ENCODE data around the gene TMEM205.

The TMEM205 gene

DNA sequence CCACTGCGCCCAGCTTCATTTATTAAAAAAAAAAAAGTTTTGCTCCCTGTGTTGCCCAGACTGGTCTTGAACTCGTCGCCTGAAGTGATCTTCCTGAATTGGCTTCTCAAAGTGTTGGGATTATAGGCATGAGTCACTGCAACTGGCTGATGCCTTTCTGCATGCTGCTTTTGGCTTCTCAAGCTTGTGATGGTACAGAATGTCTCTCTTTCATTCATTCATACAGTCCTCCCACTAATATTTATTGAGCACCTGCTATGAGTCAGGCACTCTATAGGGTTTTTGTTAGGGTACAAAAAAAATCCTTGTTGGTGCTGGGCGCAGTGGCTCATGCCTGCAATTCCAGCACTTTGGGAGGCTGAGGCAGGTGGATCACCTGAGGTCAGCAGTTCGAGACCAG lies 41.1 kb downstream of the TMEM205 start:
- DNase-seq (ENCODE audit: low read depth in 2 of 2, low spot score in 1 of 2) = no peak

DNA sequence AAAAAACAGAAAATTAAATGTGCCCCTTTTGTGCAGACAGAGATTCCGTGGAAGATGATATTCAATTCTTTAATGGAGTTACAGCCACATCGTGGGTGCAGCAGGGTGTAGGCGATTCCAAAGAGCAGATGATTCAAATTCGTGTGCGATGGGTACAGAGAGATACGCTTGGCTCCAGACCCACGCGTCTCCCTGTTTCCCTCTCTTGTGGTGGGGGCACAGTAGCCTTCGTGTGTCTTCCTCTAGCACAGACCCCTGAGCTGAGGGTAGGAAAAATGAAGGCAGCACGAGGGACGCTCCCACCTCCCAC lies 45.3 kb downstream of the TMEM205 start:
- no peak for DNase-seq (ENCODE audit: low read depth in 2 of 2, low spot score in 1 of 2)

DNA sequence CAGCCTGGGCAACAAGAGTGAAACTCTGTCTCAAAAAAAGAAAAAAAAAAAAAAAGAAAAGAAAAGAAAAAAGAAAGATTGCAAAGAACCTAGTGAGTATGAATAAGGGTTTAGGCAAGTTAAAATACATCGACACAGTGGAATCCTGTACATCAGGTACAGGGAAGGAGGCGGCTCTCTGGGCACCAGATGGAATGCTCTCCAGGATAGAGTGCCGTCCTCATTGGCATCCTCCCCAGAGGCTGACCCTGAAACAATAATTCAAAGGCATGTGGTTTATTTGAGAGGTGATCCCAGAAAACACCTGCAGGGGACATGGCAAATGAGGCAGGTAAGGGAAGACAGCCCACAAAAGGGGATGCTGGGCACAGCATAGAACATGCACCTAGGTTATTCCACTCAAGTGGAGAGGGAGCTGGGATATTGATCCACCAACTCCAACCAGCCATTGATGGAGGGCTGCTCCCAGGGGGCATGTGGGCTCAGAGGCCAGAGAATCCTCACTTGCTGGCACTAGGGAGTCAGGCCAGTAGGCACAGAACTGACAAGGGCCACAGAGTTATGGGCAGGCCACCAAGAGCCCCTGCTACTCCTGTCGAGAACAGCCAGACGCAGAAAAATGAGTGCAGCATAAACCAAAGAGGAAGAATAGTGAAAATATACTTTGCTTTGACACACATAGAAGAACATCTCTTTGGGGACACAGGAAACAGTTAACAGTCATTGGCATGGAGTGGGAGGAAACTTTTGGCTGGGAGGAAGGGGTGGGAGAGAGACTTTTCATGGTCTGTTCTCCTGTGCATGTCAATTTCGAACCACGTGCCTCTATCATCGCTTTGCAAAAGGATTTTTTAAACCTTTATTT lies 45.9 kb downstream of the TMEM205 start:
- DNase-seq (ENCODE audit: low read depth in 2 of 2, low spot score in 1 of 2) = no peak

DNA sequence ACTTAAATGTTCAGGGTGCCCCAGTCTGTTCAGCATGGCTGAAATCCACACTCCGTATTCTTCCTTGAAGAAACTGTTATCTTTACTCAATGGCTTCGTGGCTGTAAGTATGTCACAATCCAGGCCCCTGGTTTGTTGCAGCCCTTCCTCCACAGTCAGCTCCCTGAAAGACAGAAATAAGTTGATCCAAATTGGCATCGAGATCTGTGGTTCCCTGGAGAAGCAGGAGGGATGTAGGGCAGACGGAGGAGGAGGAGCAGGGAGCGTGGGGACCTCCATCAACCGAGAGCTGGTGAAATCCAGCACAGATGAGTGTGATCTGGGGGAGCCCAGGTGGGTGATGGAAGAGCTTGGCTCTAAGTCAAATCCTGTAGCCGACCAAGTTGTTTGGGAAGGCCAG lies 49.8 kb downstream of the TMEM205 start:
- DNase-seq (ENCODE audit: low read depth in 2 of 2, low spot score in 1 of 2) = no peak

DNA sequence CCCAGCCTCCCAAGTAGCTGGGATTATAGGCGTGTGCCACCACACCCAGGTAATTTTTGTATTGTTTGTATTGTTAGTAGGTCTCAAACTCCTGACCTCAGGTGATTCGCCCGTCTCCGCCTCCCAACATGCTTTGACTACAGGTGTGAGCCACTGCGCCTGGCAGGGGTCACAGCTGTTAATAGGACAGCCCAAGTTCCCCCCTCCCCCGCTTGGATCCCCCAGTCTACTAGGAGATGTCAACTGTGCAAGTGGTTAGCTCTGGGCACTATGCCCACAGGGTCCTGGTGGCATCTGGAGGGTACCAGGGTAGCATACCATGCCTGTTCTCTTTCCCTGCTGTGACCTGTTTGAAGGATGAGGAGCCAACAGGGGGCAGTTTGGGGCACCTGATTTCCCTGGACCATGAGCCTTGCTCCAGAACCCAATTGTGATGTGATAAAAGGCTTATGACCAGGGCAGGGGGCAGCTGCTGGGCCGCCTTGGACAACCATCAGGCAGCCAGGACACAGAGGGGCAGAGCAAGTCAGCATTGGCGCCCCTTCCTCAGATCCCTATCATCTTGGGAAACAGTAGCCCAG lies 50.3 kb downstream of the TMEM205 start, which contains the start of gene TSPAN16:
Gene TSPAN16 (plus strand): TSS at position 496 of the 581 bp plus-strand sequence. CDS start 138 bp downstream, outside the sequence.
- DNase-seq (ENCODE audit: low read depth in 2 of 2, low spot score in 1 of 2) = no peak

DNA sequence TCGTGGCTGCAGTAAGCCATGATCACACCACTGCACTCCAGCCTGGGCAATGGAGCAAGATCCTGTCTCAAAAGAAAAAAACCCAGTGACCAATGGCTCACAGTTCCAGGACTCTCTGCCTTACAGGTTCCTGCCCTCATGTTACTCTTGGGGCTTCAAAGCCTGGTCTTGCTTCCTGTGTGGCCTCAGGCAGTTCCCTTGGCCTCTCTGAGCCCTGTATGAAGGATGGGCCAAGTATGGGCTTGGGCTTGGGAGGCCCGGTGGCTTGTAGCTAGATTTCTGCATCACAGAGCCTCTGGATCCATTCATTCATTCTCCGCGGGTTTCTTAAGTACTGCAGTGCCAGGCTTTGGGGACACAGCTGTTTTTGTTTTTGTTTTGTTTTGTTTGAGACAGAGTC lies 50.9 kb downstream of the TMEM205 start:
- no peak for DNase-seq (ENCODE audit: low read depth in 2 of 2, low spot score in 1 of 2)

DNA sequence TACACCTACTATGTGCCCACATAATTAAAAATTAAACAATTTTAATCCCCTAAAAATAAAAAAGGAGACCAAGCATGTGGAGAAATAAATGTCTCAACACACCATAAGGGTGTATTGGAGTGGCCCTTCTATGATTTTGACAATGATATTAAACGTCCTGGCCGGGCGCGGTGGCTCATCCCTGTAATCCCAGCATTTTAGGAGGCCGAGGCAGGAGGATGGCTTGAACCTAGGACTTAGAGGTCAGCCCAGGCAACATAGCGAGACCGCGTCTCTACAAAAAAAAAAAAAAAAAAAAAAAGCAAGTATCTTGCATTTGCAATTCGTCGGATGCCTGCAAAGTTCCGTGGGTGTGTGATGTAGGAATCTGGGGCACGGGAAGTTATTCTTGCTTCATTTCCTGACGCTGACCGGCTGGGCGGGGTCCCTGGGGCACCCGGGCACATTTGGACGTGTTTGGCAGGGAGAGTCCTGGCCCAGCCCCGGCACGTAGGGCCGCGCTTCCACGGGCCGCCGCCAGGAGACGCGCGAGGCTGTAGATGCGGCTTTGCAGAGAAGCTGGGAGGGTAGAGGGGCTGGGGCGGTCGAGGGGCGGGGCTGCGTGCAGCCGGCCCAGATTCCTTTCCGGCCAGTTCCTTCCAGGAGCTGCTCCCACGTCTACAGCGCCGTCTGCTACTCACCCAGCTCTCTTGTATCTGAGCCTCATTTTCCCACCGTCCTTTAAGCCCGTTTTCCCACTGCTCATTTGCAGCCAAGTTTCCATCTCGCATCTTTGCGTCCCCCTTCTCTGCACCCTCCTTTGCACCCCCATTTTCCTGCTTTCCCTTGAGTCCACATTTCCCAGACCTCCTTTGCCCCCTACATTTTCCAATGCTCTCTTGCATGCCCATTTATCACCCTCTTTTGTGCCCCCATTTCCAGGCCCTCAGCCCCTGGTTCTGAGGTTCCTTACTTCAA lies 52.4 kb downstream of the TMEM205 start:
- peak; percentile 52 to 58 for DNase-seq (ENCODE audit: low read depth in 2 of 2, low spot score in 1 of 2)

All from stimulated activated CD8-positive, alpha-beta memory T cell treated with anti-CD3 and anti-CD28 coated beads, Interleukin-4, amount 100 ng/mL, for 1 hour (primary cell).